Islet precursor cell (in vitro differentiated cells): Measurements from ENCODE around the gene TMEM240.
"Not testable (repeated sequence)": the region's sequence is repeated elsewhere in the genome, so short reads cannot be mapped to it uniquely, and the experiment has no call there.

ENCODE experiments used
- DNase-seq: peaks from one replicate; pipeline ENCODE4 v3.0.0-alpha.2; 2018

The TMEM240 gene

DNA sequence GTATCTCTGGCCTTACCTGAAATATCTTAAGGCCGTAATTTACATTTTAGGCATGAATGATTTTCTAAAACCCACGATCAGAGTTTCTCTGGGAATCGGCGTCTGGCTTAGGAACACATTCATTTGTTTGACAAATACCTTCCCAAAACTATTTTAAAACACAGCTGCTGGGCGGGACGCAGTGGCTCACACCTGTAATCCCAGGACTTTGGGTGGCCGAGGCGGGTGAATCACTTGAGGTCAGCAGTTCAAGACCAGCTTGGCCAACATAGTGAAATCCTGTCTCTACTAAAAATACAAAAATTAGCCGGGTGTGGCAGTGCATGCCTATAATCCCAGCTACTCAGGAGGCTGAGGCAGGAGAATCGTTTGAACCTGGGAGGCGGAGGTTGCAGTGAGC, 16.5 kb upstream of the TMEM240 start:
- not testable (repeated sequence) for DNase-seq

- no peak for DNase-seq
These were observed 16.1 kb upstream of the TMEM240 start for GRCh38 chr1:1556505-1556904.

- peak; percentile 91 for DNase-seq
These were observed 14.8 kb upstream of the TMEM240 start for GRCh38 chr1:1554926-1555915.

- DNase-seq = no peak
These were observed 14.1 kb upstream of the TMEM240 start for GRCh38 chr1:1554550-1554925.

DNA sequence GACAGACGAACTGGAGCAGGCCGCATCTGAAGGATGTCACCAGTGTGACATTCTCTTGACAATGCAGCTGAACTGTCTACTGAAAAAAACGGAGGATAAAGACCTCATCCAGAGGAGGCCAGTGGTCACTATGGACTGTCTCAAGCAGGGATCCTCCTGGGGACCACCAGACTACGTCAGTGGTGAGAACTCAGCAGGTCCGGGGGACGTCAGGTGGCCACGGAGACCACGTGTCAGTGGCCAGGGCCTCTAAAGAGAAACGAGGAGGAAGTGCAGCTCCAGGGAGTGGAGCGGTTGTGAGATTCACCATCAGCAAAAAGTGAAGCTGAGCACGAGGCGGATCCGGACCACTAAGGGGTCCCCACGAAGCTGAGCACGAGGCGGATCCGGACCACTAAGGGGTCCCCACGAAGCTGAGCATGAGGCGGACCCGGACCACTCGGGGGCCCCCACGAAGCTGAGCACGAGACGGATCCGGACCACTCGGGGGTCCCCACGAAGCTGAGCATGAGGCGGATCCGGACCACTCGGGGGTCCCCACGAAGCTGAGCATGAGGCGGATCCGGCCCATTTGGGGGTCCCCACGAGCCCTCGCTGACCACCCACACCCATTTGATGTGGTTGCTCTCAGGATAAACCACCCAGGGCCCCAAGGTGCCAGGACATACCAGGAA, 13.5 kb upstream of the TMEM240 start:
- no peak for DNase-seq

DNA sequence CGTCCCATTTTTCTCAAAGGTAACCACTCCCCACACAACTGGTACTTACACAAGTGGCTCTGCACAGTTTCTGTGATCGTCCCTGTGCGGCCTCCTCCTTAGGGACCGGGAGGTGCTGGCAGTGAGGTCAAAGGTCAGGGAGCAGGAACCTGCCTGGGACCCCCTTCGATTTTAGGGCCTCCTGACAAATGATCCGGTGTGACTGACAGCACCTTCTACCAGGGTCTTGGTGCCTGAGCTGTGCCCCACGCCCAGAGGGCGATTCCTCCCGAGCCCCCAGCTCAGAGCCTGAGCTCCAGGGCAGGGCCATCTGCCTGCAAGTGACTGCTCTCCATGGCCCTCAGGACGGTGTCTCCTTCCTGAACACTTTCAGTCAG, 11.8 kb upstream of the TMEM240 start:
- DNase-seq = peak; percentile 40

- peak; percentile 53 for DNase-seq
These were observed 11.3 kb upstream of the TMEM240 start for GRCh38 chr1:1551524-1552262.

DNA sequence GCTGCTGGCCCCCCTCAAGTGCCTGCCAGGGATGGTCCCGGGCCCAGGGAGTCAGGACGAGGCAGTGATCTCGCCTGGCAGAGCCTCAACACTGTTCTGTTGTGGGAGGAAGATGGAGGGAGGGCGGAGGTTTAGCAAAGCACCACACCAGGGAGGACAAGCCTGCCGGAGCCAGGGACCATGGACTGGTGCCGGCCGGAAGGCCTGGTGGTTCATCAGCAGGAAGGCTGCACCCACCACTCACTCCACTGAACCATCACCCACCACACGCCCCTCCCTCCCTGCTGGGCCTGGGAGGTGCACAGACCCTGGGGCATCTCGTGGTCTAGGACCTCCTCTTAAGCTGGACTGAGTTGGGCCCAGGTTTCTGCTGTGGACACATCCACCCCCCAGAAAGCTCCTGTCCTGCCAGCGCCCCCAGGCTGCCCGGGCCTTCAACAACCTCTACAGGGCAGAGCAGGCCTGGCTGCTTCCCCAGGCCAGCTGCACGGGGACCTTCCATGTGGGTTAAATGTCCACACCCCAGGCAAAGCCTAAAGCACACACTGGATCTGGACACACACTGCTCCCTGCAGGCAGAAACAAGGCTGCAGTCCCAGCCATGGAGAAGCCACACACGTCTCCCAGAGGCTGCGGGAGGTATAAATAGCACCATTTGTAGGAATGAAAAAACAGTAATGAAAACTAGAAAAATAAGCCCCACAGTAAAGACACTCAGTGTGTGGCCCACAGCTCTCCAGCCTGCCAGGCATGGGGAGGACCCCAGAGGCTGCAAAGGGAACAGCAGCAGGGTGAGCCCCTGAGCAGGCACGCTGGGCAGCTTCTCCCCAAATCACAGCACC, 10.4 kb upstream of the TMEM240 start:
- peak; percentile 67 for DNase-seq

DNA sequence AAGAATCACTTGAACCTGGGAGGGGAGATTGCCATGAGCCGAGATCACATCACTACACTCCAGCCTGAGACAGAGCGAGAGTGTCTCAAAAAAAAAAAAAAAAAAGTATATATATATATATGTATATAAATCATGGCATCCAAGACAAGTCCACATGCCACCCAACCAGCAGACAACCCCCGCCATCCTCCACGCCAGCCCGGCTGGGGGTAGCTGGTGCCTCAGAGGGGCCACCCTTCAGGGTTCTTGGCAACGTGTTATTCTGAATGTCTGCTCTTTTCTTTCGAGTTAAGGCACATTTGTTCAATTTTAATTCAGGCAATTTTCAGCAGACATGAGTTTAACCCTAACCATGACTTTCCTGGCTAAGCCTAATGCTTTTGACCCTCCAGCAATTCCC, 9.7 kb upstream of the TMEM240 start:
- DNase-seq = no peak

- peak; percentile 64 for DNase-seq
These were observed 8.2 kb upstream of the TMEM240 start for GRCh38 chr1:1548591-1548990.

- no peak for DNase-seq
These were observed 7.1 kb upstream of the TMEM240 start for GRCh38 chr1:1547476-1547875.

GRCh38 chr1:1547011-1547410, 6.6 kb upstream of the TMEM240 start:
- DNase-seq = no peak

DNA sequence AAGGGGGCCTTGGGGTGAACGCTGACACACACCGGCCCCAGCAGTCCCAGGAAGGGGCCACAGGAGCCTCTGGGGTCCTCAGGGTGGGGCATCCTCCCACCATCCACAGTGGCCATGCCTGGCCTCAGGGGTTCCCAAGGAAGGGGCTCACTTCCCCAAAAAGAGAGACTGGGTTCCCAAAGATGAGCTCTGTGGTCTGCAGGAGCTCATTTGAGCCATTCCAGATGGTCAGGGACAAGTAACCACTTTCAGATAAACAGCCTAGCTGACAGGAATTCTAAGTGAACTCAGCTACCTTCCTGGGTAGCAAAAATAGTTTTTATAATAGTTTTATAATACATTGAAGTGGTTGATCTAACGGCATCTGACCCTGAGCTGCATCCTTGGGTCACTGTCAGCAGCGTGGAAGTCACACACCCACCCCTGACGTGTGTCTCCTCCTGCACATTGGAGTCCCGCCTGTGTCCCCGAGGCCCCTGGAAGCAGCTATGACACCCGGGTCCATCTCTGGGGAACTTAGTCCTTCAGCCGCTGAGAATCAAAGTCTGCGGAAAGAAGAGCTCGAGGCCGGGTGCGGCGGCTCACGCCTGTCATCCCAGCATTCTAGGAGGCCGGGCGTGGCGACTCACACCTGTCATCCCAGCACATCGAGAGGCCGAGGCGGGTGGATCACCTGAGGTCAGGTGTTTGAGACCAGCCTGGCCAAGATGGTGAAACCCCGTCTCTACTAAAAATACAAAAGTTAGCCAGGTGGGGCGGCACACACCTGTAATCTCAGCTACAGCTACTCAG, 5.7 kb upstream of the TMEM240 start:
- DNase-seq = no peak

GRCh38 chr1:1544544-1544943, 4.1 kb upstream of the TMEM240 start:
- DNase-seq = no peak

- DNase-seq = no peak
These were observed 3.3 kb upstream of the TMEM240 start for GRCh38 chr1:1543706-1544099.

GRCh38 chr1:1542766-1543705, 2.6 kb upstream of the TMEM240 start:
- DNase-seq = no peak

- no peak for DNase-seq
These were observed 1.7 kb upstream of the TMEM240 start for GRCh38 chr1:1541956-1542765.

GRCh38 chr1:1540818-1541628, 599 bp upstream of the TMEM240 start:
- DNase-seq = no peak
